Prostate gland (tissue), 2 donors: ENCODE measurements around the gene ESR1.

Experiments used
- POLR2AphosphoS5 ChIP-seq: sonication (generic); formaldehyde crosslinking; IDR thresholded peaks from one replicate; pipeline ENCODE4 v1.6.1; 2017; ENCODE audit warnings: antibody characterized with exemption
- TF ChIP-seq, protein P1 (sequence below), 4 experiments: fragments of 200-600 bp in 2 of 4; fragments of 450-650 bp in 2 of 4; sonication (generic) in 2 of 4; IDR thresholded peaks; 1 replicate in 3 of 4; 2 replicates in 1 of 4; pipeline ENCODE4 v1.5.1; 2016 to 2019; ENCODE audit warnings: antibody characterized with exemption in 4 of 4, mild to moderate bottlenecking in 2 of 4, moderate library complexity in 2 of 4

DNA sequence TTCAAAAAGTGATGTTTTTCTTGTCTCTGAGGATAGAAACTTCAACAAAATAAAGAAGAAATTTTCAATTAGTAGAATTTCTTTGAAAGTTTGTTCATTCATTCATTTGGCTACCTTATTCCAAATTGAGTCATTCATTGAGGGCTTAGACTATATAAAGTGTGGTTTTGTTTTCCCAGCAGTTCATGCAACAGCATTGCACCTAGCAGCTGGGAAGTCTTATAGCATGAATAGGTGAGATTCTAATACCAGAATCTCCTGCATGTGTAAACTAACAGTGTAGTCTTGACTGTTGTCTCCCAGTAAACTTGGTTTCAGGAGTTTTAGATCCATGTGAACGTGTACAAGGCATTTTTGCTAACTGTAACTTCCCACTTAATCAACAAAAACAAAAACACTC lies 7.1 kb downstream of the ESR1 start:
- TF ChIP-seq, protein P1, sequence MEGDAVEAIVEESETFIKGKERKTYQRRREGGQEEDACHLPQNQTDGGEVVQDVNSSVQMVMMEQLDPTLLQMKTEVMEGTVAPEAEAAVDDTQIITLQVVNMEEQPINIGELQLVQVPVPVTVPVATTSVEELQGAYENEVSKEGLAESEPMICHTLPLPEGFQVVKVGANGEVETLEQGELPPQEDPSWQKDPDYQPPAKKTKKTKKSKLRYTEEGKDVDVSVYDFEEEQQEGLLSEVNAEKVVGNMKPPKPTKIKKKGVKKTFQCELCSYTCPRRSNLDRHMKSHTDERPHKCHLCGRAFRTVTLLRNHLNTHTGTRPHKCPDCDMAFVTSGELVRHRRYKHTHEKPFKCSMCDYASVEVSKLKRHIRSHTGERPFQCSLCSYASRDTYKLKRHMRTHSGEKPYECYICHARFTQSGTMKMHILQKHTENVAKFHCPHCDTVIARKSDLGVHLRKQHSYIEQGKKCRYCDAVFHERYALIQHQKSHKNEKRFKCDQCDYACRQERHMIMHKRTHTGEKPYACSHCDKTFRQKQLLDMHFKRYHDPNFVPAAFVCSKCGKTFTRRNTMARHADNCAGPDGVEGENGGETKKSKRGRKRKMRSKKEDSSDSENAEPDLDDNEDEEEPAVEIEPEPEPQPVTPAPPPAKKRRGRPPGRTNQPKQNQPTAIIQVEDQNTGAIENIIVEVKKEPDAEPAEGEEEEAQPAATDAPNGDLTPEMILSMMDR (IDR thresholded peaks at IDR 0.05): no peak
- no peak for TF ChIP-seq POLR2AphosphoS5
